ENCODE data around the gene CNN3. TPM values are rescaled to one million over a fixed set of nuclear protein-coding genes. Genes with fewer than 3 reads are reported as not detected.

Gene CNN3
- total and polyA plus RNA-seq, 2 donors (not counting 3 experiments of a cell fraction or from before 2014, with no cell fraction given) = 174 to 392 TPM

DNA sequence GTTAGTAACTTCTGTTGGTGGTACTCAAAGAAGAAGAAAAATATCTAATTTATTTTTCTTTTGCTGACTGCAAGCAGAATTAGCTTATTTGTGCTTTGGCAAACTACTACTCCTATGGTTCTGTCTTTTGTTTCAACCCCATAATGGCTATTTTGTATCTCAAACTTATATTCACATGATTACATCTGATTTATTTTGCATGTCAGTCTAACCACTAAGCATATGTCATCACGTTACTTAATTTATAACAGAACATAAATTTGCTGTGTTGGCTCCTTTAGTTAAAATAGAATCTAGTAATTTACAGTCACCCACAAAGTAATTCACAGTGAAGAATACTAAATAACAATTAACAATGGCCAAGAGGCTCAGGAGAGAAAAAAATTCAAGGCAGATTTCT is 39.1 kb upstream of the CNN3 start:
- TF ChIP-seq EZH2 (IDR thresholded peaks at IDR 0.05; ENCODE audit: borderline replicate concordance, low read depth, low read length, severe bottlenecking) = no peak
- TF ChIP-seq POLR2A (IDR thresholded peaks at IDR 0.05; ENCODE audit: low read depth, low read length) = no peak
- Histone ChIP-seq H3K36me3 (ENCODE audit: control insufficient read depth in 2 of 2, extremely low read depth in 1 of 2, insufficient read depth in 2 of 2, low read length in 2 of 2) (no peaks in the 10 kb centered on the region), H3K9me1 (replicated peaks; ENCODE audit: control insufficient read depth, extremely low read depth, insufficient read depth, low read length) (no peaks in the 10 kb centered on the region), H2AFZ (ENCODE audit: low read depth, low read length) (no peak overlapping the region), H3K4me3 (replicated peaks in 1 of 3; ENCODE audit: insufficient read depth in 1 of 3, low read depth in 1 of 3, low read length in 3 of 3) (no peak overlapping the region), H3K9ac (replicated peaks; ENCODE audit: extremely low read depth, insufficient read depth, low read length) (no peak overlapping the region), H3K9me3 (replicated peaks; ENCODE audit: control insufficient read depth, insufficient read depth, low read length) (no peaks in the 10 kb centered on the region), H3K4me2 (ENCODE audit: insufficient read depth, low read length) (no peak overlapping the region), H3K27me3 (ENCODE audit: control insufficient read depth in 2 of 2, insufficient read depth in 2 of 2, low read length in 2 of 2) (no peaks in the 10 kb centered on the region), H3K79me2 (ENCODE audit: control insufficient read depth, insufficient read depth, low read length) (no peaks in the 10 kb centered on the region), H3K27ac (ENCODE audit: insufficient read depth, low read depth, low read length) (no peak overlapping the region), H3K4me1 (ENCODE audit: control insufficient read depth, extremely low read depth, insufficient read depth, low read length) (peaks cover 32% of the 10 kb centered on the region), H4K20me1 (replicated peaks; ENCODE audit: control insufficient read depth, extremely low read depth, insufficient read depth, low read length) (no peaks in the 10 kb centered on the region)
- ChIA-PET CTCF (no interaction called here), POLR2A (no interaction called here)
- FAIRE-seq (no peak), DNase-seq (ENCODE audit: low read depth, low spot score) (no peak)
- dilution Hi-C loops (cut with MboI; ENCODE audit: extremely low pct_ligation_motif_present, low sequenced_read_pairs) = no loop called here
- intact Hi-C loops (cut with micrococcal nuclease) = loop anchor here (2.0 kb wide), 1 partner anchor 15 kb away; no protein-coding TSS in a partner anchor
- no TSS peak for BruUV-seq (replicated peaks)

GRCh38 chr1:94963864-94964263 is 37.0 kb upstream of the CNN3 start:
- CTCF ChIA-PET = interaction anchor here (1.1 to 1.7 kb wide), 3 partner anchors 9 to 109 kb away, joined by 3 to 4 read pairs (median 4); no protein-coding TSS in a partner anchor

More at GRCh38 chr1:94963864-94964263, 37.0 kb upstream of the CNN3 start:
- no peak overlapping the region for H3K4me3 ChIP-seq (replicated peaks in 1 of 3; ENCODE audit: insufficient read depth in 1 of 3, low read depth in 1 of 3, low read length in 3 of 3)
- no peak overlapping the region for H2AFZ ChIP-seq (ENCODE audit: low read depth, low read length)
- no peaks in the 10 kb centered on the region for H4K20me1 ChIP-seq (replicated peaks; ENCODE audit: control insufficient read depth, extremely low read depth, insufficient read depth, low read length)
- H3K27ac ChIP-seq (ENCODE audit: insufficient read depth, low read depth, low read length) = no peak overlapping the region
- intact Hi-C loops (cut with micrococcal nuclease) (no loop called here), dilution Hi-C loops (cut with MboI; ENCODE audit: extremely low pct_ligation_motif_present, low sequenced_read_pairs) (no loop called here)
- no peaks in the 10 kb centered on the region for H3K27me3 ChIP-seq (ENCODE audit: control insufficient read depth in 2 of 2, insufficient read depth in 2 of 2, low read length in 2 of 2)
- no peak for DNase-seq (ENCODE audit: low read depth, low spot score)
- H3K36me3 ChIP-seq (ENCODE audit: control insufficient read depth in 2 of 2, extremely low read depth in 1 of 2, insufficient read depth in 2 of 2, low read length in 2 of 2) = no peaks in the 10 kb centered on the region
- no TSS peak for BruUV-seq (replicated peaks)
- peaks cover 26% of the 10 kb centered on the region for H3K4me1 ChIP-seq (ENCODE audit: control insufficient read depth, extremely low read depth, insufficient read depth, low read length)
- H3K9ac ChIP-seq (replicated peaks; ENCODE audit: extremely low read depth, insufficient read depth, low read length) = no peak overlapping the region
- no peaks in the 10 kb centered on the region for H3K9me3 ChIP-seq (replicated peaks; ENCODE audit: control insufficient read depth, insufficient read depth, low read length)
- H3K4me2 ChIP-seq (ENCODE audit: insufficient read depth, low read length) = no peak overlapping the region
- H3K79me2 ChIP-seq (ENCODE audit: control insufficient read depth, insufficient read depth, low read length) = no peaks in the 10 kb centered on the region
- no peaks in the 10 kb centered on the region for H3K9me1 ChIP-seq (replicated peaks; ENCODE audit: control insufficient read depth, extremely low read depth, insufficient read depth, low read length)
- POLR2A ChIA-PET = interaction anchor here (1.0 kb wide), 1 partner anchor 15 kb away, joined by 7 read pairs; no protein-coding TSS in a partner anchor
- FAIRE-seq = no peak
- TF ChIP-seq MYC (IDR thresholded peaks at IDR 0.05; ENCODE audit: low read depth, low read length) (no peak), CTCF (IDR thresholded peaks at IDR 0.05; ENCODE audit: extremely low read depth in 1 of 2, insufficient read depth in 1 of 2, low read depth in 1 of 2, low read length in 2 of 2) (no peak), JUN (IDR thresholded peaks at IDR 0.05; ENCODE audit: borderline replicate concordance, insufficient read depth, insufficient read length, low read depth) (no peak), MAX (IDR thresholded peaks at IDR 0.05; ENCODE audit: insufficient read depth, insufficient read length) (no peak), POLR2A (IDR thresholded peaks at IDR 0.05; ENCODE audit: low read depth, low read length) (no peak), GATA2 (IDR thresholded peaks at IDR 0.05; ENCODE audit: insufficient read depth, insufficient read length, low read depth, low read length) (no peak)

Data from endothelial cell of umbilical vein (primary cell).